GM10248 (cell line): ENCODE data around the gene CACNA1G.

Experiments
- CTCF ChIA-PET: fragments of 300-600 bp; sonication (Branson Sonifier 250); formaldehyde crosslinking; extraction: SDS; loops from one replicate; lab custom pipeline; 2021; ENCODE audit warnings: antibody characterized with exemption; lab: Yijun Ruan, JAX
- POLR2A ChIA-PET: fragments of 350-650 bp; sonication (Branson Sonifier 250); formaldehyde crosslinking; extraction: SDS; loops from one replicate; lab custom pipeline; 2020; ENCODE audit warnings: antibody characterized with exemption; lab: Yijun Ruan, JAX
- DNase-seq: peaks from one replicate; pipeline ENCODE4 v3.0.0; 2012; ENCODE audit errors: extremely low spot score
- CTCF ChIP-seq: IDR thresholded peaks from 2 replicates; pipeline ENCODE4 v1.5.1; 2012; ENCODE audit warnings: mild to moderate bottlenecking, low read depth; ENCODE audit errors: extremely low read depth, missing control alignments, control extremely low read depth

Gene CACNA1G

GRCh38 chr17:50550661-50551432 is 9.7 kb upstream of the CACNA1G start:
- ChIA-PET CTCF (interaction anchor here (0.6 to 4.3 kb wide), 15 partner anchors 9 to 291 kb away, joined by 3 to 27 read pairs (median 3); partner anchors contain the start of genes CACNA1G and LRRC59), POLR2A (interaction anchor here (0.5 kb wide), 1 partner anchor 161 kb away, joined by 7 read pairs; no protein-coding TSS in a partner anchor)
- TF ChIP-seq CTCF, result peak; percentile 35
- DNase-seq, result no peak

DNA sequence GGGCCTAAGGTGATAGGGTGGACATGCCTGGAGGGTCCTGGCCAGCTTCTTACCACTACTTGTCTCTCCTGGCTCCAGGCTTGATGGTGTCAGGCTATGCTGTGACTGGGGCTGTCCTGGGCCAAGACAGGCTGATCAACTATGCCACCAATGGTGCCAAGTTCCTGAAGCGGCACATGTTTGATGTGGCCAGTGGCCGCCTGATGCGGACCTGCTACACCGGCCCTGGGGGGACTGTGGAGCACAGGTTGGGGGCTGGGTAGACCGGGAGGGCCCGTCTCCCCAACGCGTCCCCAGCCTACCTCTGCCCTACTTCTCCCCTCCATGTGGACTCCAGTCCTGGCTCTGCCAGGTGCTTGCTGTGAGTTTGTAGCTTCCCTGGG is 9.1 kb upstream of the CACNA1G start:
- ChIA-PET POLR2A (no interaction called here), CTCF (interaction anchor here (0.7 to 4.3 kb wide), 11 partner anchors 9 to 291 kb away, joined by 3 to 27 read pairs (median 5); partner anchors contain the start of gene CACNA1G)
- TF ChIP-seq CTCF, result no peak
- no peak for DNase-seq

DNA sequence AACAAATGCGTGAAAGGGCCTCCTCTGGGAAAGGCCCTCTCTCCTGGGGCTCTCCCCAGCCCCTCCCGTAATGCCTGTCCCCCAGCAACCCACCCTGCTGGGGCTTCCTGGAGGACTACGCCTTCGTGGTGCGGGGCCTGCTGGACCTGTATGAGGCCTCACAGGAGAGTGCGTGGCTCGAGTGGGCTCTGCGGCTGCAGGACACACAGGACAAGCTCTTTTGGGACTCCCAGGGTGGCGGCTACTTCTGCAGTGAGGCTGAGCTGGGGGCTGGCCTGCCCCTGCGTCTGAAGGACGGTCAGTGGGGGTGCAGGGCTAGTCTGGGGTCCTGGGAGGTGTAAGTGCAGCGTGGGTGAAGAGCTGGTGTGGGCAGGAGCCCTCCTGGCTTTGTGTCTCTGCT is 8.6 kb upstream of the CACNA1G start:
- CTCF ChIA-PET, result interaction anchor here (1.3 to 4.3 kb wide), 5 partner anchors 10 to 87 kb away, joined by 4 to 27 read pairs (median 7); partner anchors contain the start of gene CACNA1G
- POLR2A ChIA-PET, result no interaction called here
- DNase-seq, result no peak
- TF ChIP-seq CTCF, result no peak

DNA sequence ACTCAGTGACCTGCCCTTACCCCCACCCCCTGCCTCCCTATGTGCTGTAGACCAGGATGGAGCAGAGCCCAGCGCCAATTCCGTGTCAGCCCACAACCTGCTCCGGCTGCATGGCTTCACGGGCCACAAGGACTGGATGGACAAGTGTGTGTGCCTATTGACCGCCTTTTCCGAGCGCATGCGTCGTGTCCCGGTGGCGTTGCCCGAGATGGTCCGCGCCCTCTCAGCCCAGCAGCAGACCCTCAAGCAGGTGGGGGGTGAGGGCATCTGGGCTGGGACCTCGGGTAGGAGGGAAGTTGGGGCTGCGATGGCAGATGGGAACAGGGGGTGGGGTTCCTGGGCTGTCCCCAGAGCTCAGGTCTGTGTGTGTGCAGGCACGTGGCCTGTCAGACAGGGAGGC is 6.3 kb upstream of the CACNA1G start:
- POLR2A ChIA-PET, result no interaction called here
- no peak for TF ChIP-seq CTCF
- CTCF ChIA-PET, result no interaction called here
- no peak for DNase-seq

- ChIA-PET POLR2A (no interaction called here), CTCF (interaction anchor here (1.4 to 3.0 kb wide), 3 partner anchors 14 to 69 kb away, joined by 3 to 11 read pairs (median 7); no protein-coding TSS in a partner anchor)
- no peak for TF ChIP-seq CTCF
- no peak for DNase-seq
Observed at GRCh38 chr17:50556803-50557202, 3.7 kb upstream of the CACNA1G start.

- ChIA-PET CTCF (interaction anchor here (1.4 to 3.0 kb wide), 2 partner anchors 14 to 18 kb away, joined by 3 to 11 read pairs; no protein-coding TSS in a partner anchor), POLR2A (no interaction called here)
- no peak for TF ChIP-seq CTCF
- no peak for DNase-seq
Observed at GRCh38 chr17:50557630-50558029, 2.9 kb upstream of the CACNA1G start.
